Fibroblast of lung (primary cell): ENCODE results near the gene GAPVD1. TPM values are rescaled to one million over a fixed set of nuclear protein-coding genes. Genes with fewer than 3 reads are reported as not detected.

Experiments
- DNase-seq, 2 donors: peaks; one replicate each; pipeline versions ENCODE4 v3.0.0 to v3.0.0-alpha.2; 2010; ENCODE audit warnings: low read depth in 2 of 2
- H2AFZ ChIP-seq: 2 replicates; pipeline ENCODE4 v1.5.1; 2012; ENCODE audit warnings: low read length, control low read depth, inconsistent platforms
- H3K27ac ChIP-seq: 2 replicates; pipeline ENCODE4 v1.5.1; 2011; ENCODE audit warnings: low read length, control low read depth; ENCODE audit not compliant: insufficient read depth
- H3K27me3 ChIP-seq: 2 replicates; pipeline ENCODE4 v1.5.1; 2011; ENCODE audit warnings: mild to moderate bottlenecking, low read length; ENCODE audit not compliant: control insufficient read depth, insufficient read depth
- H3K36me3 ChIP-seq: 2 replicates; pipeline ENCODE4 v1.5.1; 2011; ENCODE audit warnings: low read length; ENCODE audit not compliant: control insufficient read depth, insufficient read depth
- H3K4me1 ChIP-seq: 2 replicates; pipeline ENCODE4 v1.5.1; 2011; ENCODE audit warnings: low read length; ENCODE audit not compliant: control insufficient read depth, insufficient read depth; ENCODE audit errors: extremely low read depth
- H3K4me2 ChIP-seq: 2 replicates; pipeline ENCODE4 v1.5.1; 2011; ENCODE audit warnings: low read length, control low read depth; ENCODE audit not compliant: insufficient read depth; ENCODE audit errors: extremely low read depth
- H3K4me3 ChIP-seq, 4 experiments: fragments of 200-600 bp in 1 of 4; sonication (generic) in 1 of 4; replicated peaks in 1 of 4; 2 replicates each; pipeline ENCODE4 v1.5.1; 2011 to 2016; ENCODE audit warnings: low read length in 4 of 4, low read depth in 3 of 4, mild to moderate bottlenecking in 3 of 4, control low read depth in 2 of 4, inconsistent platforms in 1 of 4, mixed read lengths in 1 of 4; ENCODE audit not compliant: insufficient read depth in 1 of 4; ENCODE audit errors: control extremely low read depth in 1 of 4
- H3K79me2 ChIP-seq: 2 replicates; pipeline ENCODE4 v1.5.1; 2012; ENCODE audit warnings: mild to moderate bottlenecking, low read length, inconsistent platforms; ENCODE audit not compliant: control insufficient read depth, insufficient read depth
- H3K9ac ChIP-seq: 2 replicates; pipeline ENCODE4 v1.5.1; 2011; ENCODE audit warnings: mild to moderate bottlenecking, low read length, control low read depth; ENCODE audit not compliant: insufficient read depth
- H3K9me3 ChIP-seq: 2 replicates; pipeline ENCODE4 v1.5.1; 2012; ENCODE audit warnings: low read depth, low read length; ENCODE audit not compliant: control insufficient read depth, insufficient read depth
- H4K20me1 ChIP-seq: 2 replicates; pipeline ENCODE4 v1.5.1; 2011; ENCODE audit warnings: low read length; ENCODE audit not compliant: control insufficient read depth, insufficient read depth; ENCODE audit errors: extremely low read depth
- CTCF ChIP-seq, 2 donors: IDR thresholded peaks in 1 of 2; conservative IDR thresholded peaks in 1 of 2; 1 replicate in 1 of 2; 2 replicates in 1 of 2; pipeline ENCODE4 v1.5.1; 2011 to 2012; ENCODE audit warnings: low read length in 2 of 2, control low read depth in 1 of 2, inconsistent platforms in 1 of 2, low read depth in 1 of 2, mild to moderate bottlenecking in 1 of 2
- EZH2 ChIP-seq: IDR thresholded peaks from 2 replicates; pipeline ENCODE4 v1.5.1; 2012; ENCODE audit warnings: low read length, control low read depth, mild to moderate bottlenecking; ENCODE audit errors: missing control alignments
- polyA plus RNA-seq, 2 donors: library from polyadenylated mRNA; depleted of rRNA in 1 of 2; stranded (reverse) in 1 of 2; unstranded in 1 of 2; fragments of >200 nt; gene quantifications; 2 replicates each; pipeline ENCODE4 v1.2.1, GENCODE V29; 2011 to 2012; ENCODE audit warnings: missing spikeins in 1 of 2
- total RNA-seq: library from RNA; depleted of rRNA; stranded (reverse); fragments of >200 nt; gene quantifications from 2 replicates; pipeline ENCODE4 v1.2.1, GENCODE V29; 2014

The GAPVD1 gene
- total and polyA plus RNA-seq, 2 donors (not counting 1 experiment from before 2014, with no cell fraction given), result 23.0 to 72.3 TPM

GRCh38 chr9:125360601-125361000 lies 99.0 kb downstream of the GAPVD1 start:
- no peak overlapping the region for H3K9ac ChIP-seq
- no peaks in the 10 kb centered on the region for H3K4me1 ChIP-seq
- peaks cover 12% of the 10 kb centered on the region for H3K36me3 ChIP-seq
- no peaks in the 10 kb centered on the region for H3K27me3 ChIP-seq
- H3K27ac ChIP-seq, result no peak overlapping the region
- H4K20me1 ChIP-seq, result no peaks in the 10 kb centered on the region
- H3K4me2 ChIP-seq, result no peak overlapping the region
- no peaks in the 10 kb centered on the region for H3K79me2 ChIP-seq
- DNase-seq, result no peak
- no peaks in the 10 kb centered on the region for H3K9me3 ChIP-seq
- H2AFZ ChIP-seq, result no peak overlapping the region
- H3K4me3 ChIP-seq, result no peak overlapping the region
- no peak for TF ChIP-seq CTCF (conservative IDR thresholded peaks at IDR 0.05 in 1 of 2, IDR thresholded peaks at IDR 0.05 in 1 of 2; ENCODE audit: low read depth in 1 of 2, low read length in 2 of 2)

GRCh38 chr9:125361837-125362531 lies 100.4 kb downstream of the GAPVD1 start:
- DNase-seq, result peak in 1 of 2 donors; percentile 47
- Histone ChIP-seq H2AFZ (no peak overlapping the region), H3K4me2 (no peak overlapping the region), H3K4me3 (no peak overlapping the region), H3K9ac (no peak overlapping the region), H4K20me1 (no peaks in the 10 kb centered on the region), H3K27ac (no peak overlapping the region), H3K36me3 (peaks cover 6% of the 10 kb centered on the region), H3K4me1 (no peaks in the 10 kb centered on the region), H3K79me2 (no peaks in the 10 kb centered on the region), H3K9me3 (no peaks in the 10 kb centered on the region), H3K27me3 (no peaks in the 10 kb centered on the region)
- TF ChIP-seq CTCF (conservative IDR thresholded peaks at IDR 0.05 in 1 of 2, IDR thresholded peaks at IDR 0.05 in 1 of 2; ENCODE audit: low read depth in 1 of 2, low read length in 2 of 2) (peak; percentile 26 to 43), EZH2 (no peak)

DNA sequence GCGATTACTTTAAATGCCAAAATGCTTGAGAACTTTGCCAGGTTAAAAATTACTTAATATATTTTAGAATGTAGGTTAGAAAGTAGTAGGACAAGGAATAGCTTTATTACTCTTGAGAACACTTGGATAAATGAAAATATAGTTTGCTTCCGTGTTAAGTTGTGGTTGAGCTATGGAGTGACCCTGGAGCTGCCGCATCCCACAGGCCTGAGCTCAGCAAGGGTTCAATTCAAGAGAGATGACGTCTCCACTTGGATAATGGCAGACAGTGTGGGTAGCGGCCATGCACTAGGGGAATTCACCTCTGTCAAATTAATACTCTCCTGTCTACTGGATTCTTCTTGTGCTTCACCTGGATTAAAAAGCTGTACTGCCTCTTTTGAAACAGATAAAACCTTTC lies 105.0 kb downstream of the GAPVD1 start:
- Histone ChIP-seq H3K79me2 (no peaks in the 10 kb centered on the region), H4K20me1 (no peaks in the 10 kb centered on the region), H3K27ac (no peak overlapping the region), H2AFZ (no peak overlapping the region), H3K4me1 (no peaks in the 10 kb centered on the region), H3K9me3 (no peaks in the 10 kb centered on the region), H3K9ac (no peak overlapping the region), H3K4me2 (no peak overlapping the region), H3K27me3 (no peaks in the 10 kb centered on the region), H3K4me3 (no peak overlapping the region), H3K36me3 (peaks cover 4% of the 10 kb centered on the region)
- TF ChIP-seq EZH2 (no peak), CTCF (conservative IDR thresholded peaks at IDR 0.05 in 1 of 2, IDR thresholded peaks at IDR 0.05 in 1 of 2; ENCODE audit: low read depth in 1 of 2, low read length in 2 of 2) (no peak)
- no peak for DNase-seq
